ENCODE measurements around the gene EPC1. TPM values are rescaled to one million over a fixed set of nuclear protein-coding genes. Genes with fewer than 3 reads are reported as not detected.

EPC1 gene
- total and polyA plus RNA-seq, 9 of the 15 experiments (the other 6 are each of a cell fraction or from before 2014, with no cell fraction given): 7.0 to 43.6 (median 16.1) TPM

GRCh38 chr10:32332299-32332750, 14.6 kb downstream of the EPC1 start:
- BruUV-seq (replicated peaks): no TSS peak
- intact Hi-C loops (cut with micrococcal nuclease) (no loop called here), in situ Hi-C loops (cut with MboI) (no loop called here)
- Histone ChIP-seq H4K20me1 (replicated peaks; ENCODE audit: control insufficient read depth, insufficient read depth, low read length) (peaks cover 40% of the 10 kb centered on the region), H2AFZ (ENCODE audit: low read depth, low read length) (no peak overlapping the region), H3K27ac (ENCODE audit: extremely low read depth, low read depth, low read length) (peak overlapping the region; percentile 46; the same call in 1 of the 3 replicates), H3K9me1 (ENCODE audit: control insufficient read depth, insufficient read depth, low read length) (peaks cover 2% of the 10 kb centered on the region), H3K9ac (ENCODE audit: insufficient read depth in 1 of 2, low read depth in 2 of 2, low read length in 2 of 2) (peak overlapping the region; percentile 13 to 23; a peak in 1 of 4 replicates), H3K27me3 (ENCODE audit: control insufficient read depth in 2 of 2, insufficient read depth in 2 of 2, low read length in 2 of 2) (no peaks in the 10 kb centered on the region), H3K79me2 (ENCODE audit: control insufficient read depth, insufficient read depth, low read length) (peaks cover 97% of the 10 kb centered on the region), H3K4me1 (replicated peaks in 1 of 2; ENCODE audit: control insufficient read depth in 2 of 2, insufficient read depth in 2 of 2, low read length in 2 of 2) (peaks cover 0 to 32% of the 10 kb centered on the region in 2 experiments; a peak in 4 of 5 replicates), H3K4me3 (no peak overlapping the region), H3K9me3 (replicated peaks; ENCODE audit: control insufficient read depth, insufficient read depth, low read depth, low read length) (no peaks in the 10 kb centered on the region), H3K4me2 (ENCODE audit: insufficient read depth, low read length) (peak overlapping the region; percentile 48), H3K36me3 (ENCODE audit: control insufficient read depth, insufficient read depth, low read length) (peaks cover 8% of the 10 kb centered on the region; the same call in 1 of the 3 replicates)
- ATAC-seq: peak; percentile 81
- WGBS (ENCODE audit: insufficient coverage, low coverage, missing lambda C conversion rate): 2% methylated on average over 3 of the region's 3 CpGs
- peak in 2 of 4 experiments; percentile 38 to 58 for DNase-seq (ENCODE audit: extremely low read depth in 1 of 4, low spot score in 3 of 4)
- CTCF ChIA-PET (ENCODE audit: low intra/inter-chr PET ratio): no interaction called here
- POLR2A ChIA-PET: interaction anchor here (2.2 to 2.9 kb wide), 2 partner anchors 10 to 11 kb away, joined by 8 to 9 read pairs; no protein-coding TSS in a partner anchor
- FAIRE-seq: peak; percentile 81
- TF ChIP-seq ETS2 (tag; IDR thresholded peaks at IDR 0.05; ENCODE audit: borderline replicate concordance, poor library complexity, severe bottlenecking): no peak
- TF ChIP-seq, protein P1, sequence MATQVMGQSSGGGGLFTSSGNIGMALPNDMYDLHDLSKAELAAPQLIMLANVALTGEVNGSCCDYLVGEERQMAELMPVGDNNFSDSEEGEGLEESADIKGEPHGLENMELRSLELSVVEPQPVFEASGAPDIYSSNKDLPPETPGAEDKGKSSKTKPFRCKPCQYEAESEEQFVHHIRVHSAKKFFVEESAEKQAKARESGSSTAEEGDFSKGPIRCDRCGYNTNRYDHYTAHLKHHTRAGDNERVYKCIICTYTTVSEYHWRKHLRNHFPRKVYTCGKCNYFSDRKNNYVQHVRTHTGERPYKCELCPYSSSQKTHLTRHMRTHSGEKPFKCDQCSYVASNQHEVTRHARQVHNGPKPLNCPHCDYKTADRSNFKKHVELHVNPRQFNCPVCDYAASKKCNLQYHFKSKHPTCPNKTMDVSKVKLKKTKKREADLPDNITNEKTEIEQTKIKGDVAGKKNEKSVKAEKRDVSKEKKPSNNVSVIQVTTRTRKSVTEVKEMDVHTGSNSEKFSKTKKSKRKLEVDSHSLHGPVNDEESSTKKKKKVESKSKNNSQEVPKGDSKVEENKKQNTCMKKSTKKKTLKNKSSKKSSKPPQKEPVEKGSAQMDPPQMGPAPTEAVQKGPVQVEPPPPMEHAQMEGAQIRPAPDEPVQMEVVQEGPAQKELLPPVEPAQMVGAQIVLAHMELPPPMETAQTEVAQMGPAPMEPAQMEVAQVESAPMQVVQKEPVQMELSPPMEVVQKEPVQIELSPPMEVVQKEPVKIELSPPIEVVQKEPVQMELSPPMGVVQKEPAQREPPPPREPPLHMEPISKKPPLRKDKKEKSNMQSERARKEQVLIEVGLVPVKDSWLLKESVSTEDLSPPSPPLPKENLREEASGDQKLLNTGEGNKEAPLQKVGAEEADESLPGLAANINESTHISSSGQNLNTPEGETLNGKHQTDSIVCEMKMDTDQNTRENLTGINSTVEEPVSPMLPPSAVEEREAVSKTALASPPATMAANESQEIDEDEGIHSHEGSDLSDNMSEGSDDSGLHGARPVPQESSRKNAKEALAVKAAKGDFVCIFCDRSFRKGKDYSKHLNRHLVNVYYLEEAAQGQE (IDR thresholded peaks at IDR 0.05; ENCODE audit: borderline replicate concordance): no peak
- TF ChIP-seq, protein P1 (CRISPR knock-in tag; IDR thresholded peaks at IDR 0.05; ENCODE audit: low read depth): no peak
- TF ChIP-seq ZNF274 (IDR thresholded peaks at IDR 0.05; ENCODE audit: borderline replicate concordance, low read depth, low read length): no peak
- no peak for TF ChIP-seq ZNF668 (CRISPR knock-in tag; IDR thresholded peaks at IDR 0.05)
- no peak for TF ChIP-seq GABPB1 (CRISPR knock-in tag; IDR thresholded peaks at IDR 0.05)
- TF ChIP-seq MBD2 (IDR thresholded peaks at IDR 0.05; ENCODE audit: borderline replicate concordance, low read depth): no peak
- TF ChIP-seq NFYB (IDR thresholded peaks at IDR 0.05; ENCODE audit: extremely low read depth, insufficient read length): no peak

Measured in K562 (cell line).